Thoracic aorta (tissue), 2 donors: Measurements from ENCODE around the gene ZBTB16. TPM values are rescaled to one million over a fixed set of nuclear protein-coding genes. Genes with fewer than 3 reads are reported as not detected.

ENCODE experiments used
- ATAC-seq: fragments of 150-250 bp; one replicate; pipeline ENCODE4 v1.8.0; 2017; ENCODE audit warnings: low read depth; ENCODE audit not compliant: insufficient number of reproducible peaks, low FRiP score
- DNase-seq: peaks from one replicate; pipeline ENCODE4 v3.0.0-alpha.2; 2020; ENCODE audit warnings: low spot score
- H3K27ac ChIP-seq, 2 donors: fragments of 200-600 bp; sonication (generic); 1 replicate in 1 of 2; 2 replicates in 1 of 2; pipeline ENCODE4 v1.5.1; 2016; ENCODE audit warnings: mild to moderate bottlenecking in 2 of 2, moderate library complexity in 2 of 2
- H3K27me3 ChIP-seq: fragments of 200-600 bp; sonication (generic); replicated peaks from 2 replicates; pipeline ENCODE4 v1.6.0; 2016; ENCODE audit warnings: mild to moderate bottlenecking; ENCODE audit not compliant: insufficient read depth
- H3K36me3 ChIP-seq: fragments of 200-600 bp; sonication (generic); one replicate; pipeline ENCODE4 v1.5.1; 2016
- H3K4me1 ChIP-seq, 2 donors: fragments of 200-600 bp; sonication (generic); 1 replicate in 1 of 2; 2 replicates in 1 of 2; pipeline versions ENCODE4 v1.5.1 to v1.6.0; 2016; ENCODE audit warnings: low read depth in 2 of 2, mild to moderate bottlenecking in 1 of 2; ENCODE audit not compliant: control insufficient read depth in 1 of 2
- H3K4me3 ChIP-seq: fragments of 200-600 bp; sonication (generic); 2 replicates; pipeline ENCODE4 v1.5.1; 2016; ENCODE audit warnings: mild to moderate bottlenecking
- H3K9me3 ChIP-seq: fragments of 200-600 bp; sonication (generic); 2 replicates; pipeline ENCODE4 v1.5.1; 2016
- CTCF ChIP-seq: fragments of 200-600 bp; sonication (generic); IDR thresholded peaks from one replicate; pipeline ENCODE4 v1.5.1; 2019; ENCODE audit warnings: antibody characterized with exemption
- total RNA-seq, 2 donors: library from RNA; depleted of rRNA; stranded (reverse); fragments of >200 nt; gene quantifications; one replicate each; pipeline versions ENCODE4 v1.1.0 to v1.2.3, GENCODE V29; 2016

The ZBTB16 gene
- total RNA-seq, 2 donors from 2014 or later = 314 to 545 TPM

DNA sequence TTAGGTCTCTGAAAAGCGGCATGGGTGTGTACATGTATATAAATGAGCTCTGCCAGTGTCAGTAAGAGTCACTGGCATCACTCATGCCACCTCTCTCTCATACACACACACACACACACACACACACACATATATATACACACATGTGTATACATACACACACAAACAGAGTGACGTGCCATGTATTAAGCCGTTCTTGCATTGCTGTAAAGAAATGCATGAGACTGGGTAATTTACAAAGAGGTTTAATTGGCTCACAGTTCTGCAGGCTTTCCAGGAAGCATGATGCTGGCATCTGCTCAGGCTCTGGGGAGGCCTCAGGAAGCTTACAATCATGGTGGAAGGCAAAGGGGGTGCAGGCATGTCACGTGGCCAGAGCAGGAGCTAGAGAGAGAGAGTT is 131.1 kb downstream of the ZBTB16 start:
- Histone ChIP-seq H3K36me3 (peaks cover 66% of the 10 kb centered on the region), H3K27me3 (no peaks in the 10 kb centered on the region), H3K4me1 (peaks cover 34 to 59% of the 10 kb centered on the region in 2 donors), H3K27ac (peak overlapping the region in 1 of 2 donors; percentile 11), H3K4me3 (no peak overlapping the region), H3K9me3 (no peaks in the 10 kb centered on the region)
- DNase-seq (no peak), ATAC-seq (no peak)
- TF ChIP-seq CTCF = no peak

GRCh38 chr11:114191893-114192292 is 132.4 kb downstream of the ZBTB16 start:
- no peak for ATAC-seq
- Histone ChIP-seq H3K9me3 (no peaks in the 10 kb centered on the region), H3K4me3 (no peak overlapping the region), H3K36me3 (peaks cover 61% of the 10 kb centered on the region), H3K27me3 (no peaks in the 10 kb centered on the region), H3K4me1 (peaks cover 39 to 61% of the 10 kb centered on the region in 2 donors), H3K27ac (peak overlapping the region in 1 of 2 donors; percentile 90)
- TF ChIP-seq CTCF = no peak
- DNase-seq = no peak

GRCh38 chr11:114192841-114193389 is 133.4 kb downstream of the ZBTB16 start:
- no peak for ATAC-seq

DNA sequence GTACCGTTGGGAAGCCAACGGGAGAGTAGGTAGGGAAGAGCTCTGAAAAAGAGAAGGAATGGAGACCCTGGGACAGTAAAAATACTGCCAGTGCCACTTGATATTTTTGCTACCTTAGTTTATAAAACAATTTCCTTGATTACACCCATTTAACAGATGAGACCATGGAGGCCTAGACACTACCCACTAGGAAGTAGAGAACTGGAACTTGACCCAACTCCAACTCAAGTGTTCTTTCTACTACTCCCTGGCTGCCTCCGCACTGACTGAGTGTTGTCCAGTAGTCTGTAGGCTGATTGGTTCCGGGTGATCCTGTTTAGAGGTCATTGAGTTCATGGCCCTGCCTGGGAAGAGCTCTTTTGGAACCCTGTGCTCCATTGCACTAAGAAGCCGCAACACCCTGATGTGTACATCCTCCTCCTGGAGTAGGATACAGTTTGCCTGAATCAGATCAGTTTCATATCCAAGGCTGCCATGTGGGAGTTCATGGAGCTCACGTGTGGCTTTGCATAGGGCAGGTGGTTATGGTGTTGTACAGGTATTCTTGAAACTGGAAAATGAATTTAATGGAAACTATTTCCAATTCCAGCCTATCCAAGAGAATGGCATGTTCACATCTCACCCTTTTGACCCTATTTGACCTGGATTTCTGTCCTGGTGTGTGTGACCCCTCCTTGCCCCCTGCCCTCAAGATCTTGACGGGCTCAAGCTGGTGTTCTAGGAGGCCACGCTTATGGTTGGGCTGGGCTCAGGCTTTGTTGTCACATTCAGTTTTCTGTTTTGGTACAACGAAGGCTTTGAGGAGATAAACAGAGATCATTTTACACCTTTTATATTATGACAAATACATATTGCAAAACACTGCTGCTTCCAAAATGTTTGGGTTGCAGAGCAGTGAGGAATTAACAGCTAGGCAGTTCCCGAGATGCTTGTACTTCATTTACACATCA is 134.5 kb downstream of the ZBTB16 start:
- Histone ChIP-seq H3K9me3 (no peaks in the 10 kb centered on the region), H3K27ac (peak overlapping the region; percentile 90 to 95), H3K27me3 (no peaks in the 10 kb centered on the region), H3K4me3 (no peak overlapping the region), H3K4me1 (peaks cover 54 to 68% of the 10 kb centered on the region in 2 donors), H3K36me3 (peaks cover 41% of the 10 kb centered on the region)
- DNase-seq = no peak
- TF ChIP-seq CTCF = no peak
- ATAC-seq = no peak

More at GRCh38 chr11:114192841-114193389, 133.4 kb downstream of the ZBTB16 start:
- H3K36me3 ChIP-seq = peaks cover 52% of the 10 kb centered on the region
- DNase-seq = no peak
- no peak overlapping the region for H3K4me3 ChIP-seq
- no peaks in the 10 kb centered on the region for H3K9me3 ChIP-seq
- no peak for TF ChIP-seq CTCF
- peaks cover 46 to 69% of the 10 kb centered on the region in 2 donors for H3K4me1 ChIP-seq
- H3K27ac ChIP-seq = peak overlapping the region; percentile 90 to 95
- H3K27me3 ChIP-seq = no peaks in the 10 kb centered on the region

DNA sequence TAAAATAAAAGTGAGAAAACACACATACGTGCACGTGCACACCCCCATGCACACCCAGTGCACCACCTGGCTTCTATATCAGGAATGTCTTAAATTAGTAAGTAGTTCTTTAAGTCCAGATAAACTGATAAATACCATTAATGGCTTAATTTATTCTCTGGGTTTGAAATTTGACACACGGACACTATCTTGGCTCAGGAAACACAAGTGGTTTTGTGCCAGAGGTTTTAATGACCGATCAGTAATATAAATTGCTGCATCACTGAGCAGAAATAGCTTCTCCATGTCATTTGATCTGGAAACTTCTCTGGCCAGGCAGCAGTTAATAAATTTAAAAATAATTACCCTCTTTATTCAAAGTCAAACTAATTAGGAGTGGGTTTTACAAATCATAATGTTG is 135.2 kb downstream of the ZBTB16 start:
- peaks cover 61 to 75% of the 10 kb centered on the region in 2 donors for H3K4me1 ChIP-seq
- DNase-seq = no peak
- H3K27ac ChIP-seq = peak overlapping the region; percentile 90 to 95
- no peak for ATAC-seq
- no peaks in the 10 kb centered on the region for H3K27me3 ChIP-seq
- no peaks in the 10 kb centered on the region for H3K9me3 ChIP-seq
- H3K4me3 ChIP-seq = no peak overlapping the region
- TF ChIP-seq CTCF = no peak
- peaks cover 43% of the 10 kb centered on the region for H3K36me3 ChIP-seq
